NCI-H2107 (cell line): ENCODE results near the gene LPCAT3.
A peak's percentile ranks its signal among the peaks of the same experiment; 100 is the strongest.

Source experiments
- DNase-seq: peaks from one replicate; lab custom pipeline; 2025; lab: John Stamatoyannopoulos, UW

Gene LPCAT3

DNA sequence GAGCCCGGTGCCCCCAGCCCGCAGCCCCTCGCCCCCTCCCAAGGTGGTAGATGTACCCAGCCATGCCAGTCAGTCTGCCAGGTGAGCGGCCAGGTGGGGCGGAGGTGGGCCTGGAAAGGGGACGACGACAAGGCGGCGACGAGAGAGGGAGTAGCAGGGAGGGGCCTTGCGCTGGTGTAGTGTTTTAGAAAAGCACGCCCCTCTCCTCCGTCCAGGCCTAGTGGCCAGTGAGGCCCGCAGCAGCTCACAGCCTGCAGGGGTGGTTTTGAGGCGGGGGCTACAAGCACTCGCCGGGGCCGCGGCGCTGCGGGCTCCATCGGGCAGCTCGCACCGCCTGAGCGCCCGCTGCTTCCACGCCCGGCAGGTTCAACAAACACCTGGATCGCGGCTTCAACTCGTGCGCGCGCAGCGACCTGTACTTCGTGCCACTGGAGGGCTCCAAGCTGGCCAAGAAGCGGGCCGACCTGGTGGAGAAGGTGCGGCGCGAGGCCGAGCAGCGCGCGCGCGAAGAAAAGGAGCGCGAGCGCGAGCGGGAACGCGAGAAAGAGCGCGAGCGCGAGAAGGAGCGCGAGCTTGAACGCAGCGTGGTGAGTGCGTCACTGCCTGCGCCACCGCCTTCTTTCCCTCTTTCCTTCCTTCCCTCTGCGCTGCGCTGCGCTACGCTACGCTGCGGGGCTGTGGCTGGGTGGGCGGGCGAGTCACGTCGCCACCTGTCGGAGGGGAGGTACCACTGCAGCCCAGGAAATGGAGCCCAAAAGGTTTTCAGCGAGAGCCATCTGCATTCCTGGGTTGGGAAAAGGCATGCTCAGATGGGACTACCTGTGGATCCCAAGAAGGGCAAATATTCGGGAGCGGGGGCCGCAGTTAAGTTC is 80.6 kb downstream of the LPCAT3 start:
- DNase-seq: peak; percentile 98

DNA sequence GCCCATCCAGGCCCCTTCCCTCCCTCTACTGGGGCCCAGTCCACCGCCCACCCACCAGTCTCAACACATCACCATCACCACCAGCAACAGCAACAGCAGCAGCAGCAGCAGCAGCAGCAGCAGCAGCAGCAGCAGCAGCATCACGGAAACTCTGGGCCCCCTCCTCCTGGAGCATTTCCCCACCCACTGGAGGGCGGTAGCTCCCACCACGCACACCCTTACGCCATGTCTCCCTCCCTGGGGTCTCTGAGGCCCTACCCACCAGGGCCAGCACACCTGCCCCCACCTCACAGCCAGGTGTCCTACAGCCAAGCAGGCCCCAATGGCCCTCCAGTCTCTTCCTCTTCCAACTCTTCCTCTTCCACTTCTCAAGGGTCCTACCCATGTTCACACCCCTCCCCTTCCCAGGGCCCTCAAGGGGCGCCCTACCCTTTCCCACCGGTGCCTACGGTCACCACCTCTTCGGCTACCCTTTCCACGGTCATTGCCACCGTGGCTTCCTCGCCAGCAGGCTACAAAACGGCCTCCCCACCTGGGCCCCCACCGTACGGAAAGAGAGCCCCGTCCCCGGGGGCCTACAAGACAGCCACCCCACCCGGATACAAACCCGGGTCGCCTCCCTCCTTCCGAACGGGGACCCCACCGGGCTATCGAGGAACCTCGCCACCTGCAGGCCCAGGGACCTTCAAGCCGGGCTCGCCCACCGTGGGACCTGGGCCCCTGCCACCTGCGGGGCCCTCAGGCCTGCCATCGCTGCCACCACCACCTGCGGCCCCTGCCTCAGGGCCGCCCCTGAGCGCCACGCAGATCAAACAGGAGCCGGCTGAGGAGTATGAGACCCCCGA is 81.4 kb downstream of the LPCAT3 start:
- no peak for DNase-seq

DNA sequence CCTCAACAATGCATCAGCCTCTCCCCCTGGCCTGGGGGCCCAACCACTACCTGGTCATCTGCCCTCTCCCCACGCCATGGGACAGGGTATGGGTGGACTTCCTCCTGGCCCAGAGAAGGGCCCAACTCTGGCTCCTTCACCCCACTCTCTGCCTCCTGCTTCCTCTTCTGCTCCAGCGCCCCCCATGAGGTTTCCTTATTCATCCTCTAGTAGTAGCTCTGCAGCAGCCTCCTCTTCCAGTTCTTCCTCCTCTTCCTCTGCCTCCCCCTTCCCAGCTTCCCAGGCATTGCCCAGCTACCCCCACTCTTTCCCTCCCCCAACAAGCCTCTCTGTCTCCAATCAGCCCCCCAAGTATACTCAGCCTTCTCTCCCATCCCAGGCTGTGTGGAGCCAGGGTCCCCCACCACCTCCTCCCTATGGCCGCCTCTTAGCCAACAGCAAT is 82.1 kb downstream of the LPCAT3 start:
- no peak for DNase-seq

DNA sequence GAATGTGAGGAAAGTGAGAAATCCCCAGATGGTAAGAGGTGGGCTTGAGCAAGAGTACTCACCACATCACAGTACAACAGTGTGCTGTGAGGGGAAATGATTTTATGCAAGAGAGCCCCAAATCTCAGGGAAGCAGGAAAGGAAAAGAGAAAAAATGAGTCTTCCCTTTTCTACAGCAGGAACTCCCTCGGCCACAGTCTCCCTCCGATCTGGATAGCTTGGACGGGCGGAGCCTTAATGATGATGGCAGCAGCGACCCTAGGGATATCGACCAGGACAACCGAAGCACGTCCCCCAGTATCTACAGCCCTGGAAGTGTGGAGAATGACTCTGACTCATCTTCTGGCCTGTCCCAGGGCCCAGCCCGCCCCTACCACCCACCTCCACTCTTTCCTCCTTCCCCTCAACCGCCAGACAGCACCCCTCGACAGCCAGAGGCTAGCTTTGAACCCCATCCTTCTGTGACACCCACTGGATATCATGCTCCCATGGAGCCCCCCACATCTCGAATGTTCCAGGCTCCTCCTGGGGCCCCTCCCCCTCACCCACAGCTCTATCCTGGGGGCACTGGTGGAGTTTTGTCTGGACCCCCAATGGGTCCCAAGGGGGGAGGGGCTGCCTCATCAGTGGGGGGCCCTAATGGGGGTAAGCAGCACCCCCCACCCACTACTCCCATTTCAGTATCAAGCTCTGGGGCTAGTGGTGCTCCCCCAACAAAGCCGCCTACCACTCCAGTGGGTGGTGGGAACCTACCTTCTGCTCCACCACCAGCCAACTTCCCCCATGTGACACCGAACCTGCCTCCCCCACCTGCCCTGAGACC is 82.7 kb downstream of the LPCAT3 start:
- no peak for DNase-seq

DNA sequence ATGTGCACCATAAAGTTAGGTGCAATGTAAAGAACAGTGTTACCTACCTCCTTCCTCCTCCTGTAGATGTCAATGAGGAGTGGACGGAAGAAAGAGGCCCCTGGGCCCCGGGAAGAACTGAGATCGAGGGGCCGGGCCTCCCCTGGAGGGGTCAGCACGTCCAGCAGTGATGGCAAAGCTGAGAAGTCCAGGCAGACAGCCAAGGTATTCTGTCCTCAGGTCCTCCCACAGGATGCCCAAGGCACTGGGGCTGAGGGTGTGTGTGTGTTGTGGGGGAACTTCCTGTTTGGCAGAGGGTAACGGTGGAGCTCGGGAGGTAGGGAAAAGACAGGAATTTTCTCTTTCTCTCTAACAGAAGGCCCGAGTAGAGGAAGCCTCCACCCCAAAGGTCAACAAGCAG is 84.2 kb downstream of the LPCAT3 start:
- DNase-seq: no peak

DNA sequence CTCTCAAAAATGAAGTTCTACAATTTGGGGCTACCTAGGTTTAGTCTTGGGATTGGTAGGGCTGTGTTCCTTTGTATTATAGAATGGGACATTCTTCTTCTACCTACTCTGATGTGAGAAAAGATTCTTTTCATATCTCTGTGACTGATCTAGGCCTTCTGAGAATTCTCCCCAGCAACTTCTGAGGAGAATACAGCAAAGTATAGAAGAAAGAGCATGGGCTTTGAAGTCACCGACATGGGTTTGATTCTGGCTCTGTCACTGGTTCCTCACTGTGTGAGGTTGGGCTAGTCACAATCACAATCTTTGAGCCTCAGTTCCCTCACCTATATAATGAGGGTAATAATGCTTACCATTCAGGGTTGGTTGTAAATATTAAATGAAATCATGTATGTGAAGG is 85.5 kb downstream of the LPCAT3 start:
- no peak for DNase-seq

DNA sequence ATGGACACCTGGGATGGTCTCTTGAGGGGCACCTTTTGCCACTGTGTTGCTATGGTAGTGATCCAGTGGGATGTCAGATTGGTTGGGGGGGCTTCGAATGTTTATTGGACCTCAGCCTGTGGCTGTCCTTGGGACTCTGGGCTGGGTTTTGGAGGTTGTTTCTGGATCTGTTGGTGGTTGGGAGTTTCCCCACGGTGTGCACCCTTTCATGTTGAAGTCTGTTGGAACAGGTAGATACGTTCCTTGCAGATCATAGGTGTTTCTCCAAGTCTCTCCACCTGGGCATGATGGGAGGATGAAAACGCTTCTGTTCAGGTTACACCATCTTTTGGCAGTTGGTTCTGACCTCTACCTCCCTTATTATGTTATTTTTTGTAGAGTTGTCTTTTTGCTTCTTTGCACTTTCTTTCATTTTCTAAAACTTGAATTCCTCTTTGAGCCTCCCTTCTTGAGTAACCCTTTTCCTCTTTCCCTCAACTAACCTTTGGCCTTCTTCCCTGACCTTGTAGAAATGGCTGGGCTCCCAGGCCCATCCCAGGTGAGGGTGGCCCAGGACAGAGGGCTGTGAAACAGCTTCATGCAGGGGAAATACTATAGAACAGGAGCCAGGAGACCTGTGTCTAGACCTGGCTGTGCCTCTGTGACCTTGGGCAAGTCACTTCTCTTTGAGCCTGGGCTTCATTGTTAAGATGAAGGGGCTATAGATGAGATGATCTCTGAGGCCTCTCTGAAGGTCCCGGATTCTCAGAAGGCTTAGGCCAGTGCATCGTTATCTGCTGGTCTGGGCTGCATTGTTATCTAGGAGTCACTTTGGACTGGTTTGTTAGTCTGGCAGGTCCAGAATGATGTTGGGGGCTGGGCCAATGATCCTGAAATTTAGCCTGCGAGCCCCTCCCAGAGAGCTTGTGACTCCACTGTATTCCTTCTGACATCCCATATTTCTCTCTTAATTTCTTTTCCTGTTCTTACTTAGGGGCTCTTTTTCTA is 88.5 kb downstream of the LPCAT3 start:
- no peak for DNase-seq

DNA sequence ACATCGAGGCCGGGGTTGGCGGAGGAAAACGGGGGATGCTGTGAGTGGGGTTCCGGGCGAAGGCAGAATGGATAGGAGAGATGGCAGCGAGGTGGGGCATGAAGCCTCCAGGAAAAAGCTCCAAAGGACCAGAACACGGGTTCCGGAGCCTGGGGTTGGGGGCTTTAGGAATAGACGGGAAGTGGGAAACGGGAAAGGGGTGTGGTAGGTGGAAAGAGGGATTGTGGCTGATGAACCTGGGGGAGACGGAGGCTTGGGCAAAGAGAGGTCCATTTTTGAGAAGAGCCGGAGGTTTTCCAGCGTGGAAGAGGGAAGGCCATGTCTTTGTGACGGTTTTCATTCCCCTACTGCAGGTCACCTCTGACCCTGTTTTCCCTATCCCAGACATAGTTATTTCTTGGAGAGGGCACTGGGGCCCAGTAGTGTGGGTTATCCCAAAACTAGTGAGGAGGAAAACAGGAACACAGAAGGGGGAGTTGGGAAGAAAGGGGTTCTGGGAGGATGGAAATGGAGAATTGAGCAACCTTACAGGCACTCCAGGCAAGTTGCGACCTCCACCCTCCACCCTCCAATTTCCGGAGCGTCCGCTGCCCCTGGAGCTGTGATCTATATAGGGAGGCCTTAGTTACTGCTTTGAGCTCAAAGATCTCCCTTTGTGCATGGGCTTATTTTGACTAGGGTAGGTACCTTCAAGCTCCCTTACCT is 89.4 kb downstream of the LPCAT3 start:
- no peak for DNase-seq

DNA sequence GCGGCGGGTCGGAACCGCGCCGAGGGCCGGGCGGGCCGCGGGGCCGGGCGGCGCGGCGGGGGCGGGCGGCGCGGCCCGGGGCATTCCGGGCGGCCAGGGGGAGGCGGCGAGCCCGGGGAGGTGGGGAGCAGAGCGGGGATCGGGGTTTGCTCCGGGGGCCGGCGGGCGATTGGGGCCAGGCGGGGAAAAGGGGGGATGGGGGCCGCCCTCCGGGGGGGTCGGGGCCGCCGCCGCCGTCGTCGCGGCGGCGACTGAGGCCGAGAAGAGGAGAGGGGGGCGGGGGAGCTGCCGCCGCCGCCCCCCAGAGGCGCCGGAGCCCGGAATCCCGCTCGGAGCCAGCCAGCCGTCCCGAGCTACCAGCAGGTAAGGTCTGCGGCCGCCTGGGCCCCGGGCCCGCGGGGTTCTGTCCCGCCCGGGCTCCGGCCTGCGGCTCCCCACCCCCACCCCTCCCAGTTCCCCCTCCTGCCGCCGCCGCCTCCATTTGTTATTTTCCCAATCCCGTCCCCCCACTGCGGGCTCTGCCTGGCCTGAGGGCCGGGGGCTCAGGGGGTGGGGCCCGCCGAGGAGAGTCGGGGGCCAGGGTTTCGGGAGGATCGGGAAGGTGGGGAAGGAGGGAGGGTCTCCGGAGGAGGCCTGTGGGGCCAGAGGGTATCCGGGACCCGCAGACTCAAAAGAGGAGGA is 90.1 kb downstream of the LPCAT3 start:
- no peak for DNase-seq

DNA sequence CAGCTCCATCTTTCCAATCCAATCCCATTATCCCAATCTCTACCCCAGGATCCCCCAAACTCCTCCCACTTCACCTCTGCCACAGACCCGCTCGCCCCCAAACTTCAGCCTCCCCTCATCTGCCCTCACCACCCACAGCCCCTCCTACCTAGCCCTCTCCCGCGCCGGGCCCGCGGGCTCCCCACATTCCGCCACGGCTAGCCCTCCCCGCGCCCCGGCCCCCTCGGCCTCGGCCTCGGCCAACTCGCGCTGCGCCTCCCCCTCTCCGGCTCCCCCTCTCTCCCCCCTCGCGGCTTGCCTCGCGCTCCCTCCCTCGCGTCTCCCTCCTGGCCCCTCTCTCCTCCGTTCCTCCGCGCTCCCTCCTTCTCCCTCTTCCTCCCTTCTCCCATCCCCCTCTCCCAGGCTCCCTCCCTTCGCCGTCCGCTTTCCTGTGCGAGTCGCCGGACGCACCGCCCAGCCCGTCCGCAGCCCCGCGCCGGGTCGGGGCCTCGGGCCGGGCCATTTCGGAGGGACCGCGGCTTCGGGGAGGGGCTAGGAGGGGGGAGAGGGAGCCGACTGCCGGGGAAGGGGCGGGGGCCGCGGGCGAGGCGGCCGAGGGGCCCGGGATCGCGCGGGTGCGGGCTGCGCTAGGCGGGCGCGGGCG is 90.8 kb downstream of the LPCAT3 start, which contains the start of gene ATN1:
Gene ATN1 (plus strand): TSS at position 581 of the 643 bp plus-strand sequence. CDS start 6,043 bp downstream, outside the sequence.
- DNase-seq: no peak
